ENCODE results near the gene CAMTA1.

The CAMTA1 gene

DNA sequence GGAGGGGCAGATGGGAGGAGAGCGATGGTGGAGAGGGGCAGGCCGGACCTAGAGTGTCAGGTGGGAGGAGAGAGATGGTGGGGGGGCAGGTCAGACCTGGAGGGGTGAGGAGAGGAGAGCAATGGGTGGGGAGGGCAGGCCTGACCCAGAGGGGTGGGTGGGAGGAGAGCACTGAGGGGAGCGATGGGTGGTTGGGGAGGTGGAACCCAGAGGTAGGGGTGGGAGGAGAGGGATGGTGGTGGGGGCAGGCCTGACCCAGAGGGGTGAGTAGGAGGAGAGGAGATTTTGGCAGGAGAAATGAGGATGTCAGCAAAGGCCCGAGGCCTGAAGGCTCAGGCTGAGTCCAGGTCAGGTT is 828.6 kb downstream of the CAMTA1 start:
- DNase-seq = no peak

DNA sequence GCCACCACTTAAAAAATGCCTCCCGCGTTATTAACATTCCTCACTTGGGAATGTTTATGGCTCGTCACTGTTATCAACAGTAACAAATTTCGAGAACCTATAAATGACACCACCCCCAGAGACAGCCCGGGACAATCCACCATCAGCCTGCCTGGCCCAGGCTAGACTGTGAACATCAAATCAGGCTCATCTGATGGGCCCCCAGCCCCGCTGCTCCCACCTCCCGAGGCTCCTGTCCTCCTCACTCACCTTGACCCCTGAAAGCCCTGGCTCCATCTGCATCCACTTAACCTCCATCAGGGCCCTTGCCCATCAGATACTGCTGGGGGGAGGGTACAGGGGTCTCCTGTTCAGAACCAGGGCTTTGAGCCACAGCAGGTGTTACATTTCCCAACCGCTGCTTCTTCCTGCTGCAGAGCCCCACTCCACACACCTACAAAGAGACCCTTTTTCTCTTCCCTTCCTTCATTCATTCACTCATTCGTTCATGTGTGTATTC is 829.4 kb downstream of the CAMTA1 start:
- DNase-seq = no peak

DNA sequence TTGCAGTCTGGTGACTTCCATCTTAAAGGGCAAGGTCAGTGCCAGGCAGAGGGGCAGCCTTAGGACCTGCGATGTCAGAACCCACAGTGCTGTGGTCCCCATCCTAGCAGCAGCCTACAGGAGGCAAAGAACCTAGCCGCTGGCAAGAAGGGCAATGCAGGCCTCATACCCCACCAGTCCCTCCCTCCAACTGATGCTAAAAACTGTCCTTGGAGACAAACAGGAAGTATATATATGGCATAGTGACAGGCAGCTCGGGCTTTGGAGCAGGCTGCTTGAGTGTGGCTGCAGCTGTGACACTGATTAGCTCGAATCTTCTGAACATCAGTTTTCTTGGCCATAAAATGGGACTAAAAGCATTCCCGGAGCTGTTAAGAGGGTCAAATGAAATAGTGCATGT is 829.9 kb downstream of the CAMTA1 start:
- no peak for DNase-seq

DNA sequence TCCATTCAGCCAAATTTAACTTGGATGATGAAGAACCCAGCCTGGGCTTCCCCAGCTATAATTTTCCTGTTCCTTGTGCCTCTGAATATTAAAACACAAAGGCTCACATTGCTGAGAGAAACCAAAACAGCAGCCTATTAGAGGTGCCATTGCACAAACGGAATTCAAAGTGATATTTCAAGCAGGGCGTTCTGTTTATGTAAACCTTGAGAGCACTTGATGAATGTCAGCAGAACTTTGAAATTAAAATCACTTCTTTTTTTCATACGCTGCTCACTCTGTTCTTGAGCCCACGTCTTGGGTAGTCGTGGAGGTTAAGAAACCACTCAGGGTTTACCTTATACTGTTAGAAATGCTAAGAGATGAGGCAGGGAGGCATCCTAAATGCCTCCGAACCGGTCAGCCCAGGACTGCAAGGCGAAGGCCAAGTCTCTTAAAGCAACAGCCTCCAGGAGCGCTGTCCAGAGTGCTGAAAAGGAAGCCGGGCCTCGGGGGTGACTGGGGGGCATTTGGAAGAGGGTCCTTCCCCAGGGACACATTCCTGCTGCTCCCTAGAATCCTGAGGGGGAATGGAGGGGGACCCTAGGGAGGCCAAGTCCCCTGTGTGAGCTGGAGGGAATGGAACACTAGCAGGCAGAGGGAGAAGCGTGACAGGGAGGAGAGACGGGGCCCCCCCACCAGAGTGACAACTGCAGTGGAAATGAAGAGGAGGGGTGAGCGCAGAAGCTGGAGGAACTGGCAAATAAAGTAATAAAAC is 831.0 kb downstream of the CAMTA1 start:
- peak; percentile 63 for DNase-seq

DNA sequence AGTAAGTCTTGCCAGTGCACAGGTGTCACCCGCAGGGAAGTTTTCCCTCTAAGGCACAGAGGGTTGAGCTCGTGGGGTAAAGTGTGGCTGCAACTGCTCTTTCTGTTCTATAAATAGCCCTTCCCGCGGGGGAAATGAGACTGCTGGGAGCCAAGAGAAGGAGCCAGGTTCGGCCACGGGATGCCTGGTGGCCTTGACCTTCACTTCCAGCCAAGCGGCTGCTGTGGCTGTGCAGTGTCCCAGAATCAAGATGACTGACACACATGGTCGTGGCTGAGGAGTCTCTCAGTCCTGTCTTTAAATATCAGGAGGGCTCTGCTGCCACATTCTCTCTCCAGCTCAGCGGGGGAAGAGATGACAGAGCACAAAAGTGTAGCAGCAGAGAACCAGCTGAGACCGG is 831.7 kb downstream of the CAMTA1 start:
- DNase-seq = no peak

- DNase-seq = no peak
These were observed 832.6 kb downstream of the CAMTA1 start for GRCh38 chr1:7617826-7618225.

DNA sequence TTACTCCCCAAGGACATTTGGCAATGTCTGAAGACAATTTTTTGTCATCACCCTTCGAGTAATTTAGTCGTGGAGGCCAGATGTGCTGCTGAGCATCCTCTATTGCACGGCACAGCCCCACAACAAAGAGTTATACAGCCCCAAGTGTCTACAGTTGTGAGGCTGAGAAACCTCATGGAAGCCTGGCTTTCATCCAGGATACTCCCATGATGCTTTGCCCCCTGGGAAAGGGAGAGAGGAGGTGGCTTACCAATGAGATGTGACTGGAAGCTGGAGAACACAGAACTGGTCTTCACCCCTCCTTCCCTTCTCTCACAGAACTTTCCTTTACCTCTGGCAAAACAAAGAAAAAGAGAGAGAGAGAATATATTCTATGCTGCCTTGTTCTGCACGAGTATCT is 834.9 kb downstream of the CAMTA1 start:
- no peak for DNase-seq

DNA sequence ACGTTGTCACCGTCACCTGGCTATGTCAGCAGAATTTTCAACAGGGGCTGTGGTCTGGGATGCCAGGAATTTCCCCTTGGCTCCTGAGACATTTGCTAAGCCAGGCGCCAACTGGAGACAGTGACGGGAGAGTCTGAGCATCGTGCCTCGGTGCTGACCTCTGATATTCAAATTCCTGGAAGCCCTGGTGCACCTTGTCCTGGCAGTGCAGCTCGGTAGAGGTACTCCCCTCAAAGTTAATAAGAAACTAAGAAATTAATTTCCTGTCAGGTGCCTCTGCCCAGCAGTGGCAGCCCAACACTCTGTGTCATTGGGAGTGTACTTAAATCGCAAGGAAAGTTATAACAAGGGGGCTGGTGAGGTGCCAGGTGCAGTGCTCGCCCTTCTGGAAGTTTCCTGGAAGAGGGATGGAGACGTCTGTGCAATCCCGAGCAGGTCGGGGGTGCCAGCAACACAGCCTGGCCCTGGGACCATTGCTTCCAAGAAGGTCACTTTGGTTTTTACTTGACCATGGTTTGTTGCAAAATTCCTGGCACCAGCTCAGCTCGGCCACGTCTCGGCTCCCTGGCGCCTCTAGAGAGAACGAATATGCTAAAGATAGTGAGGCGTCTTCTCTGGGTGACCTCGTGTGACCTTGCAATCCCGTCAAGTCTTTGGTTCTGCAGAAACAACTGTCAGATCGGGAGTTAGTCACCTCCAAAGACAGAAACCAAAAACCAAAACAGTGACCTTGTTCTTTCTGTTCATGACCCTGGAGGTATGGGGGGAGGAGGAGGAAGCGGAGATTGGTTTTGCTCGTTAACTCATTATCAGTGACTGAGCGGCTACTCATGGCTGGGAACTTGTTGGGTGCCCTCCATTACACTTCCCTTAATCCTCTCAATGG is 836.3 kb downstream of the CAMTA1 start:
- no peak for DNase-seq

GRCh38 chr1:7623842-7624241 is 838.6 kb downstream of the CAMTA1 start:
- DNase-seq = no peak

DNA sequence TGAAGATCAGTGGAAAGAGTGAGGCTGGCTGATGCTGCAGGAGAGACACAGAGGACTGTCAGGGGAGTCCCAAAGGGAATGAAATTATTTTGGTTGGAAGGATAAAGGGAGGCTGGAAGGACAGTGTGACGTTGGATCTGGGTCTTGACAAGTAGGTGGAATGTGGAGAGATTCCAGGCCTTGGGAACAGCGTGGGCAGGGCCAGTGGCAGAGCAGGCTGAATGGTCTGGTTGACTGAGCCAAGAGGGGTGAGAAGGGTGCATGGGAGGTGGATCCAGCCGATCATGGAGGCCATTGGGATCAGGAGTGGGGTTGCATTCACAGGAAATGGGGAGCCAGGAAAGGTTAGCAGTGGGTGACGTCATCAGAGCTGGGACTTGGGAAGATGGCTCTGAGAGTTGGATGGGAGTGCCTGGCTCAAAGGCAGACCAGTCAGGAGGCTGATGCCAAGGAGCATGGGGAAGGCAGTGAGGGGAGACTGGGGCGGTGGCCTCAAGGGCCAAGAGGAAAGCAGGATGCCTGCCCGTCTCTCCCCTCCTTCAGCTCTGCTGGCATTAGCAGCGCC is 839.6 kb downstream of the CAMTA1 start:
- no peak for DNase-seq

GRCh38 chr1:7625401-7625800 is 840.1 kb downstream of the CAMTA1 start:
- no peak for DNase-seq

- DNase-seq = no peak
These were observed 843.0 kb downstream of the CAMTA1 start for GRCh38 chr1:7628273-7628672.

GRCh38 chr1:7629011-7629410 is 843.8 kb downstream of the CAMTA1 start:
- no peak for DNase-seq

DNA sequence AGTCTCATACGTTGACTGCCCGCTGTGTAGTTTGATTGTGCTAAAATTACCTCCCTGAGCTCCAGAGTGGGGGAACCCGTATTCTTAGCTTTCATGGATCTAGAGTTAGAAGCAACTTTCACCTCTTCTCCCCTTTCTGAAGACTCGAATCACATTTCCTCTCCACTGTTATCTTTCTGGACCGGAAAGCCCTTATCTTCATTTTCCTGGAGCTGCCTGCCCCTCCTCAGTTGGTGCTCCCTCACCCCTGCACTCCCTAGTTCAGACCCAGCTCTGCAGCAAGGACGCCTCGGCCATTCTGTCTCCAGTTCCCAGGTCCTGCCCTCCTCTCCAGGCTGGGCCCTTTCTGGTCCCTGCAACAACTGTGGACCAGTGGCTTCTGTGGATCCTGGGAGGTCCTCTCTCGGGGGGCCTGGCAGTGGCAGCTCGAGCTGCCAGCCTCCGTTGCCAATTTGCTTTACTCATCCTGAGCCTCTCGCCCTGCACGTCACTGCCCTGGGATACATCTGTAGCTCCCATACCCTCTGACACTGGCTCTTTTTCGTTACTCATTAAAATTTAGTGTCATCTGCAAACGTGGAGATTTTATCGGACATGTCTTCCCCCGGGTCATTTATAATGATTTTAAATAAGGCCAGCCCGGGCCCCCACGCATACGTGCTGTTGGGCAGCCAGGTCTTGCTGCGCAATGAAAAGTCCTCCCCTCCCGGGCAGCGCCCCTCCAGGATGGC is 844.4 kb downstream of the CAMTA1 start:
- DNase-seq = no peak

GRCh38 chr1:7630378-7630777 is 845.1 kb downstream of the CAMTA1 start:
- DNase-seq = no peak

GRCh38 chr1:7632176-7632575 is 846.9 kb downstream of the CAMTA1 start:
- DNase-seq = no peak

DNA sequence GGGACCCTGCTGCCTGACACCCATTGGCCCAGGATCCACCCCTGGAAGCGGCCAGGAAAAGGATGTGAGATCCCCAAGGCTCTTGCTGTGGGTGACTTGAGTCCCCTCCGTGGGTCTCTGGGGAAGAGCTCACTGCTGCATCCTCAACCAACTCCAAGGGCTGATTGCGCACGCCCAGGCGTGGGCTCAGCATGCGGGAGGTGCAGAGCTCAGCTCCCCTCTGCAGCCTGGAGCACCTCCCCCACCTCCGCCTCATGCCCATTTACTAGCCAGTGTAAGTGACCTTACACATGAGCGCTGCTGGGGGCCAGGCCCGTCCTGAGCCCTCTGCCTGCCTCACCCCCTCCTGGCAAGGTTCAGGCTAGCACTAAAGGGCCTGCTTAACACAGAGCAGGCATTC is 847.4 kb downstream of the CAMTA1 start:
- DNase-seq = no peak

- DNase-seq = no peak
These were observed 848.4 kb downstream of the CAMTA1 start for GRCh38 chr1:7633506-7634245.

DNA sequence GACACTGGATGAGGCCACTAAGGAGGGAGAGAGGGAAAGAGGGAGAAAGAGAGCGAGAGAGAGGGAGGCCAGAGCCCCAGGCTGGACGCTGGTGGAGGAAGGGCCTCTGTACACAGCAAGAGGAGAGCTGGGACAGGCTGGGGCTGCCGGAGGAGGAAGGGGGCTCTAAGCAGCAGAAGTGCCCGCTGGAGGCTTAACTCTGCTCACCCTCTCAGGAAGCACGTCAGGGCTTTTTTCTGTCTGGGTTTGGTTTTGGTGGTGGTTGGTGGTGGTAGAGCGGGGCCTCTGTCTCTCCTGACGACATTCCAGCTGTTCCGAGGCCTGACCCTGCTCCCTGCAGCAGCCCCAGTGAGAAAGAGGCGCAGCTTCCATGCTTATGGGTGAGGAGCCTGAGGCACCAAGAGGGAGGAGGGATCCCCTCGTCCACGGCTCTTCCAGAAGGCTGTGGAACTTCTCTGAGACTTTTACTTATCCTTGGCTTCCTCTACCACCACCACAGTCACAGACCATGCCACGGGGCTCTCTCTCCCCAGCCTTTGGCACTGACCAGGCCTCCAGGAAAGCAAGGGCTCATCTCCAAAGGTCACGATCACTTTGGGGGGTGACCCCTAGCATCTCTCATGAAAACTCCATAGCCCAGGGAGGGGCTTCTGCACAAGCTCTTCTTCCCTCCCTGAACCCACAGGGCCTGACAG is 849.4 kb downstream of the CAMTA1 start:
- no peak for DNase-seq

DNA sequence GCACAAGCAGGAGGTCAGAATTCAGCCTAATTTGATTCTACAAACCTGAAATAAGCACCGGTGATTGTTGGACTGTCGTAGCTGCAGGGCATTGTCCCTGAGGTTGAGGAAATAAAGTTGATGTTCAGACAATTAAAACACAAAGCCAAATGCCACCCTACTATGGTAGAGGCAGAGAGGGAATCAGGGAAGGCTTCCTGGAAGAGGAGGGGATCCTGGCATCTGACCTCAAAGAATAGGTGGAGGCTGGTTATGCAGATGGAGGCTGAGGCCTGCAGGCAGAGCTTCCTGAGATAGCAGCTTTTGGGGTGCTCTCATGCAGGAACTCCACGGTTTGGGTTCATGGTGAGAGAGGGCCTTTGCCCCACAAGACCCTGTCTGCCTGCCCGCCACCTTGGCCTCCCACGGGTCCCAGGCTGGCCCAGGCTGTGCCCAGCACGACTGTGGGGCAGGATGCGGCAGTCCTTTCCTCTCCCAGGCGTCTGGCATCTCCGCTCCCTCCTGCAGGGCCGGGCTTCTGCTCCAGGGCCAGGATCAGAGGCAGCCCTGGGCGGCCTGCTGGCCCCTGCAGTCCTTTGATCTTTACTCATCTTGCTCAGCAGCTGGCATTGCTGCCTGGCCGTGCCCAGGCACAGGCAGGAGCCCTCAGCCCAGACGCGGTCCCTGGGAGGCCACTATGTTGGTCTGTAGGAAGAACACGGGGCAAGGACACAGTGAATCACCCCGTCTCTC is 851.7 kb downstream of the CAMTA1 start:
- DNase-seq = no peak

DNA sequence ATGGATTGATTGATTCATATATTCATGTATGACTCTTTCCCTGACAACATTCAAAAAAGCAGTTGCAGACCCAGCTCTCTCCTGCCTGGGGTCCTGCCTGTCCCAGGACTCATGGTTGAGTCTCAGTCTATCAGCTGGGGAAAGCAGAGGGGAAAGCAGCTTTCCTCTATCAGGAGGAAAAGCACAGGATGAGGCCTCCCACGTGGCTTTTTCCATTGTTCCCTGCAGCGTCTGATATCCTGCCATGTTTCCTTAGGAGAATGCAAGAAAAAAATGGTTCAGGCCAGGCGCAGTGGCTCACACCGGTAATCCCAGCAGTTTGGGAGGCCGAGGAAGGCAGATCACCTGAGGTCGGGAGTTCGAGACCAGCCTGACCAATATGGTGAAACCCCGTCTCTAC is 852.8 kb downstream of the CAMTA1 start:
- no peak for DNase-seq
